Measurements from ENCODE around the gene OPRL1. TPM values are rescaled to one million over a fixed set of nuclear protein-coding genes. Genes with fewer than 3 reads are reported as not detected.

OPRL1 gene
- total RNA-seq, 1 donor from 2014 or later, result 0.52 TPM

GRCh38 chr20:64056889-64057627, 22.8 kb upstream of the OPRL1 start:
- intact Hi-C loops (cut with micrococcal nuclease), result no loop called here
- H3K4me1 ChIP-seq, result peaks cover 55% of the 10 kb centered on the region
- DNase-seq, result no peak
- TF ChIP-seq CTCF (IDR thresholded peaks at IDR 0.05; ENCODE audit: borderline replicate concordance), result no peak
- no peaks in the 10 kb centered on the region for H3K36me3 ChIP-seq
- H3K9me3 ChIP-seq (replicated peaks), result no peaks in the 10 kb centered on the region
- H3K4me3 ChIP-seq, result peak overlapping the region; percentile 56
- peaks cover 53% of the 10 kb centered on the region for H3K27me3 ChIP-seq (ENCODE audit: low read depth)
- H3K27ac ChIP-seq (replicated peaks), result peak overlapping the region; percentile 94

GRCh38 chr20:64057628-64058498, 22.0 kb upstream of the OPRL1 start:
- H3K27ac ChIP-seq (replicated peaks), result peak overlapping the region; percentile 94
- H3K4me1 ChIP-seq, result peaks cover 55% of the 10 kb centered on the region
- H3K36me3 ChIP-seq, result no peaks in the 10 kb centered on the region
- no peaks in the 10 kb centered on the region for H3K9me3 ChIP-seq (replicated peaks)
- H3K27me3 ChIP-seq (ENCODE audit: low read depth), result peaks cover 45% of the 10 kb centered on the region
- peak overlapping the region; percentile 56 for H3K4me3 ChIP-seq
- intact Hi-C loops (cut with micrococcal nuclease), result no loop called here
- peak; percentile 89 for TF ChIP-seq CTCF (IDR thresholded peaks at IDR 0.05; ENCODE audit: borderline replicate concordance)
- DNase-seq, result peak; percentile 75

DNA sequence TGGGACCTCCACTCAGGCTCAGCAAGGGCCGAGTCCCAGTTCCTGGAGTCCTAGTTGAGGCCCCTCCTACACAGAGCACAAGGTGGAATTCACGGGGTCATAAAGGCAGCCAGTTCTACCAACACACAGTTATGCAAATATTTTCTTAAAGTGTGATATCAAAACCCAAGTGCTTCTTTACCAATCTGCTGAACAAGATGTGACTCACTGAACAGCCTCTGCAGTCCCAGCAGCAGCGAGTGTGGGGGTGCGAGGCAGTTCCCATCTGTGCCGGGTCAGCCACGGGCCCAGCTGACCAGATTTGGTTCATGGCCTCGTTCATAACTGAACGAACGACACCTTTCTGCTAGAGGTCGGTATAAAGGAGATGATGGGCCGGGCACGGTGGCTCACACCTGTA, 21.3 kb upstream of the OPRL1 start:
- no peak for TF ChIP-seq CTCF (IDR thresholded peaks at IDR 0.05; ENCODE audit: borderline replicate concordance)
- H3K4me1 ChIP-seq, result peaks cover 53% of the 10 kb centered on the region

GRCh38 chr20:64062276-64062595, 17.6 kb upstream of the OPRL1 start:
- peak overlapping the region; percentile 91 for H3K27ac ChIP-seq (replicated peaks)
- TF ChIP-seq CTCF (IDR thresholded peaks at IDR 0.05; ENCODE audit: borderline replicate concordance), result no peak
- H3K4me1 ChIP-seq, result peaks cover 45% of the 10 kb centered on the region
- H3K4me3 ChIP-seq, result peak overlapping the region; percentile 98
- H3K27me3 ChIP-seq (ENCODE audit: low read depth), result peaks cover 4% of the 10 kb centered on the region
- DNase-seq, result no peak
- H3K36me3 ChIP-seq, result no peaks in the 10 kb centered on the region
- intact Hi-C loops (cut with micrococcal nuclease), result no loop called here
- no peaks in the 10 kb centered on the region for H3K9me3 ChIP-seq (replicated peaks)

More for the DNA sequence above, 21.3 kb upstream of the OPRL1 start:
- peaks cover 41% of the 10 kb centered on the region for H3K27me3 ChIP-seq (ENCODE audit: low read depth)
- H3K9me3 ChIP-seq (replicated peaks), result no peaks in the 10 kb centered on the region
- H3K27ac ChIP-seq (replicated peaks), result no peak overlapping the region
- intact Hi-C loops (cut with micrococcal nuclease), result no loop called here
- H3K36me3 ChIP-seq, result no peaks in the 10 kb centered on the region
- no peak for DNase-seq
- no peak overlapping the region for H3K4me3 ChIP-seq

GRCh38 chr20:64062596-64063388, 17.1 kb upstream of the OPRL1 start, which contains the start of gene TCEA2:
Gene TCEA2, plus strand, starts transcription at chr20:64063198. Its CDS starts 115 bp downstream, at chr20:64063313.
- intact Hi-C loops (cut with micrococcal nuclease), result no loop called here
- Histone ChIP-seq H3K27ac (replicated peaks) (peak within 1 kb of the TSS; percentile 91), H3K36me3 (no peaks in the 10 kb centered on the region), H3K9me3 (replicated peaks) (no peaks in the 10 kb centered on the region), H3K27me3 (ENCODE audit: low read depth) (no peaks in the 10 kb centered on the region), H3K4me1 (peaks cover 39% of the 10 kb centered on the region), H3K4me3 (peak within 1 kb of the TSS; percentile 98)
- peak; percentile 98 for DNase-seq
- no peak for TF ChIP-seq CTCF (IDR thresholded peaks at IDR 0.05; ENCODE audit: borderline replicate concordance)

Measured in left ventricle myocardium inferior (tissue), 1 donor.